ENCODE results near the gene NAV3.

NAV3 gene

DNA sequence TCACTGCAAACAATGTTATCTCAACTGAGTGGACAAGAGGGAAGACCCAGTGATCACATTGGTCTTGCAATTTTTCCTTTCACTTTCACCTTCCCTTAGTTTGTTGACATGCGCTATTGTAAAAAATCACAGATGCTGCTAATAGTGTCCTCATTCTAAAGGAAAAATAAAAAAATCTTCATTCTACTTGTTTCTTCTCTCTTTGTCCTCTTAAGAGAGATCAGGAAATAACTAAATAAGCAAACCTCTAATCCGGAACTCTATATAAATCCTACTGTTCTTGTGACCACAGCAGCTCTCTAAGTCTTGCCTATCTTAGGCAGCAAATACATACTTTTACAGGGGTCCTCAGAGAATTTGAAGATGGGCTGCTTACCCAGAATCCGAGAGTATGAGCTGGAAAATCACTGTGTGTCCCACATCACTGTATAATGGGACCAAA lies 257.7 kb downstream of the NAV3 start:
- TF ChIP-seq, protein P1, sequence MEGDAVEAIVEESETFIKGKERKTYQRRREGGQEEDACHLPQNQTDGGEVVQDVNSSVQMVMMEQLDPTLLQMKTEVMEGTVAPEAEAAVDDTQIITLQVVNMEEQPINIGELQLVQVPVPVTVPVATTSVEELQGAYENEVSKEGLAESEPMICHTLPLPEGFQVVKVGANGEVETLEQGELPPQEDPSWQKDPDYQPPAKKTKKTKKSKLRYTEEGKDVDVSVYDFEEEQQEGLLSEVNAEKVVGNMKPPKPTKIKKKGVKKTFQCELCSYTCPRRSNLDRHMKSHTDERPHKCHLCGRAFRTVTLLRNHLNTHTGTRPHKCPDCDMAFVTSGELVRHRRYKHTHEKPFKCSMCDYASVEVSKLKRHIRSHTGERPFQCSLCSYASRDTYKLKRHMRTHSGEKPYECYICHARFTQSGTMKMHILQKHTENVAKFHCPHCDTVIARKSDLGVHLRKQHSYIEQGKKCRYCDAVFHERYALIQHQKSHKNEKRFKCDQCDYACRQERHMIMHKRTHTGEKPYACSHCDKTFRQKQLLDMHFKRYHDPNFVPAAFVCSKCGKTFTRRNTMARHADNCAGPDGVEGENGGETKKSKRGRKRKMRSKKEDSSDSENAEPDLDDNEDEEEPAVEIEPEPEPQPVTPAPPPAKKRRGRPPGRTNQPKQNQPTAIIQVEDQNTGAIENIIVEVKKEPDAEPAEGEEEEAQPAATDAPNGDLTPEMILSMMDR (IDR thresholded peaks at IDR 0.05) = no peak

DNA sequence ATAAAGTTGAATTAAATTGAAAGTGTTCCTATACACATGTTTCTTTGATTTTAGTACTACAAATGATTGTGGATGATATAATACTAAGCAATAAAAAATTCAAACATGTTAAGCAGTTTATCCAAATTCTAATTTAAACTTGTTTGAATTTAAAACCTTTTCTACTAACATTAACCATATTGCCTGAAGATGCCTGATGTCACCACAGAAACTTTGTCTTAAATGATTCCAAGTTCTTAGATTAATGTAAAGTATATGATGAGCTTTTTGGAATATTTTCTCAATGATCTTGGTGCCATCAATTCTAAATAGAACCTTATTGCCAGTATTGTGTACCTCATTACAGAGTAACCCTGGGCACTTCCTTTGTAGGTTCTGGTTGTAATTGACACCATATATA lies 259.6 kb downstream of the NAV3 start:
- TF ChIP-seq, protein P1 (IDR thresholded peaks at IDR 0.05) = no peak

DNA sequence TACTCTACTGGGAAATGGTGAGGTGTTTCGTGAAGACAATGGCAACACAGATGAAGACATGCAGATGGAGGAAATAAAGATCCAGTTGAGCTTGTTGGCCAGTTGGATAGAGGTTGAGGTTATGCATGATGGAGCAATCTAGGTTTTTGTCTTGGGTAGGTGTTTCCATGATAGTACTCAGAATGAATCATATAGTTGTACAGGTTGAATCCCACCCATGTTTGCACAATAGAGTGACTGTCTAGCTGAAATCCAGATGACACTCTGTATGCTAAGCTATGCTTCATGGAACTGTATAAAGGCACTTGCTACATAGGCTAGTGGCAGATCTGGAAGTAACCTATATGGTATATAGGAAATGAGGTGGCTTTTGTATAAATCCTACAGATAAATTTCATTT lies 264.9 kb downstream of the NAV3 start:
- TF ChIP-seq, protein P1 (IDR thresholded peaks at IDR 0.05) = no peak

DNA sequence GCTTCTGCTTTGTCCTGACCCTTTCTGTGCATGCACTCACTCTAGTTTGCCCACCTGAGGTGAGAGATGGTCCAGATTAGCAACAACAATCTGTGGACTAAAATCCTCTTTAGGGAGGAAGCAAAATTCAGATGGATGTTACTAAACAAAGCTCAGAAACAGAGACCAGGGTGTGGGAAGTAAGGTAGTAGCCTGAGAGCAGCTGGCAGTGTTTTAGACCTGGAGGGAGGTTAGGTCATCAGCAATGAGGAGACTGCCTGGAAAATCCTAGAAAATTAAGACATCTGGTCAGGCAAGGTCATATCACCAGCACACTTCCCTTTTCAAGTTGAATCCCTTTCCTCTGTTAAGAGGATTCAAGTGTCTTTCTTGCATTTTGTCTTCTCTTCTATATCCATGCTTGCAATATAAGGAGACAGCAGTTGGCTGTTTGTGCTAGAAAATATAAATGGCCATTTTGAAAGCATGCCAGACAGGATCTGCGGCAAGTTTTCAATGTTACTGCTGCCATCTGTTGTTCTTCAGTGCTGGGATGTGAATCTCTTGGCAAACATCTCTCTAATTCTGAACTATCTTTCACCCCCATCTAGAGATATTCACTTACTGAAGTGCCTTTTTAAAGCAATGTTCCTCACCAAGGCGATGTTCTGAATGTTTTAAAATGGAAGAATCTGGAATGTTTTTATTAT lies 266.4 kb downstream of the NAV3 start:
- TF ChIP-seq, protein P1 (IDR thresholded peaks at IDR 0.05) = peak; percentile 47; the same call in 1 of the 2 replicates

DNA sequence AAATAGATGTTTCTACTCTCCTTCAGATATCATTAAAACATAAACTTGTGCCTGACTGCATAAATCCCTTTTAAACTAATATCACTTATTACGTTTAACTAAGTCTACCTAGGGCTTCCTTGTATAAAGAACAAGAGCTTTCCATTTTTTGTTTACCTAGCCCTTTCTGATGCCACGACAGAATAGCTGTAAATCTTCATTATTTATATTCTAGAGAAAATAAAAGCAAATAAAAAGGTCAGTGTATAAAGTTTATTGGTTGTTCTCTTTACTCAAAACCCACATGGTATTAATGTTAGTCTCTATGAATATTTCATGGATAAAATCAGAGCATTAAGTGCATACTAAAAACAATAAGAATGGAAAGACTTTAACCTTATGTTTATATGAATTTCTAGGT lies 269.1 kb downstream of the NAV3 start:
- TF ChIP-seq, protein P1 (IDR thresholded peaks at IDR 0.05) = no peak

DNA sequence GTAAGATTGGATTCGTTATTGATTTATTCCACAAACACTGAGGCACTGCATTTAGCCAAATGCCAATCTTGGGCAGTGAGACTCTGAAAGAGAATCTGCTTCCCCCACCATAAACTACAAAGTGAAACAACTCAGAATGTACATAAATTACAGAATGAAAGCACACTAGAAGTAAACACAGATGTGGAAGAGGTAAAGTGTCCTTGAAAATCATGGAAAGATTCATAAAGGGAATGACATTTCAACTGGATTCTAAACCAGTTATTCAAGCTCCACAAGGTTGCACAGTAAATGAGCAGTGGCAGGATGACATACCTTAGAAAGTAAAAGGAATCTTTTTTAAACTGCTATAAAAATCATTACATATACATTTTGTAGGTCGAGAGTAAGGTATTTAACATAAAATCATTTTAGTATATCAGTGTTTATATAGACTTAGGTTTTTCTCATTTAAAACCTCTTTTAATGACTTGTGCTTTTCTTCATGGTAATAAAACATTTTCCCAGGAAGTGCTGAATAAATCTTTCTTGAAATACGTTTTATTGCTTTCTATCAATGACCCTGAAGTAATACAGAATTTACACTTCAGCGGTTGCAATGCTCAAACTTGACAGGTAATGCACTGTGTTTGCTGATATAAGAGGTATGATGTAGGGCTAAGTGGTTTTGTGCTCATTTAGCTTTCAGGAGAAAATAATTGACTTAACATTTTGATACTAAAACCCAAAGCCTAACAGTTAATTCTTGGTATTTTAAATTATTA lies 270.6 kb downstream of the NAV3 start:
- TF ChIP-seq, protein P1 (IDR thresholded peaks at IDR 0.05) = no peak

DNA sequence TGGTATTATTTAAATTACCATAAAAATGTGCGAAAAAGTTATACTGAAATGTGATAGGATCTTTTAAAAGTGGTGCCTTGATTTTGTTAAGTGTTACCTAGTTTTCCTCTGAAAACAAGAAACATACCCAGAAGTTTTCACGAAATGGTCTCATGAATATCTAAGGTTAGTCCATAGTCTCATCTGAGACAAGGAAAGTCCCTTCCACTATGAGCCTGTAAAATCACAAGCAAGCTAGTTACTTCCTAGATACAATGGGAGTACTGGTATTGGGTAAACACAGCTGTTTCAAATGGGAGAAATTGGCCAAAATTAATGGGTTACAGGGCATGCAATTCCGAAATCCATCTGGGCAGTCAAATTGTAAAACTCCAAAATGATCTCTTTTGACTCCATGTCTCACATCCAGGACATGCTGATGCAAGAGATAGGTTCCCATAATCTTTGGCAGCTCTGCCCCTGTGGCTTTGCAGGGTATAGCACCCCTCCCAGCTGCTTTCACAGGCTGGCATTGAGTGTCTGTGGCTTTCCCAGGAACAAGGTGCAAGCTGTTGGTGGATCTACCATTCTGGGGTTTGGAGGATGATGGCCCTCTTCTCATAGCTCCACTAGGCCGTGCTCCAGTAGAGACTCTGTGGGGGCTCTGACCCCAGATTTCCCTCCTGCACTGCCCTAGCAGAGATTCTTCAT lies 271.4 kb downstream of the NAV3 start:
- TF ChIP-seq, protein P1 (IDR thresholded peaks at IDR 0.05) = no peak; the same call in 1 of the 2 replicates
